ENCODE results near the gene UPK1A.

UPK1A gene

DNA sequence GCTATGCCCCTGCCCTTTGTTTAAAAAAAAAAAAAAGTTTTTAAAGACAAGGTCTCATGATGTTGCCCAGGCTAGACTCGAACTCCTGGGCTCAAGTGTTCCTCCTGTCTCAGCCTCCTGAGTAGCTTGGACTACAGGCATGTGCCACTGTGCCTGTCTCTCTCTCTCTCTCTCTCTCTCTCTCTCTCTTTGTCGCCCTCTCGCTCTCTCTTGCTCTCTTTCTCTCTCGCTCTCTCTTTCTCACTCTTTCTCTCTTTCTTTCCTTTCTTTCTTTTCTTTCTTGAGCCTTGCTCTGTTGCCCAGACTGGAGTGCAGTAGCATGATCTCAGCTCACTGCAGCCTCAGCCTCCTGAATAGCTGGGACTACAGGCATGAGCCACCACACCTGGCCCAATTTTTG is 10.7 kb upstream of the UPK1A start:
- no peaks in the 10 kb centered on the region for H3K27me3 ChIP-seq (ENCODE audit: low read depth)
- no peaks in the 10 kb centered on the region for H3K9me3 ChIP-seq
- H3K4me1 ChIP-seq: no peaks in the 10 kb centered on the region
- H3K4me3 ChIP-seq: no peak overlapping the region
- peaks cover 68% of the 10 kb centered on the region for H3K36me3 ChIP-seq (replicated peaks)
- in situ Hi-C loops (cut with MboI; ENCODE audit: low sequenced_read_pairs): no loop called here
- no peak for DNase-seq (ENCODE audit: low spot score in 2 of 2)

DNA sequence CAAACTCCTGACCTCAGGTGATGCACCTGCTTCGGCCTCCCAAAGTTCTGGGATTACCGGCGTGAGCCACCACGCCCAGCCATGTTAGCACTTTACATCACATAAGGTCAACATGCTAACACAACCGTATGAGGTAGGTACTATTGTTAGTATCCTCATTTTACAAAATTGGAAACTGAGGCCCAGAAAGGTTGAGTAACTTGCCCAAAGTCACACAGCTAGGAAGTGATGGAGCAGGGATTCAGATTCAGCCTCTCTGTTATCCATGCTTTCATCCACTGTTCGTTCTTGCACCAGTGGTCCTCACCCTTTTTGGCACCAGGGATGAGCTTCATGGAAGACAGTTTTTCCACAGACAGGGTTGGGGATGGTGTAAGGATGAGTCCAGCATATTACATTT is 9.6 kb upstream of the UPK1A start:
- H3K27me3 ChIP-seq (ENCODE audit: low read depth): no peaks in the 10 kb centered on the region
- no peaks in the 10 kb centered on the region for H3K9me3 ChIP-seq
- no peaks in the 10 kb centered on the region for H3K4me1 ChIP-seq
- H3K36me3 ChIP-seq (replicated peaks): peaks cover 57% of the 10 kb centered on the region
- H3K4me3 ChIP-seq: no peak overlapping the region
- DNase-seq (ENCODE audit: low spot score in 2 of 2): no peak
- in situ Hi-C loops (cut with MboI; ENCODE audit: low sequenced_read_pairs): no loop called here

DNA sequence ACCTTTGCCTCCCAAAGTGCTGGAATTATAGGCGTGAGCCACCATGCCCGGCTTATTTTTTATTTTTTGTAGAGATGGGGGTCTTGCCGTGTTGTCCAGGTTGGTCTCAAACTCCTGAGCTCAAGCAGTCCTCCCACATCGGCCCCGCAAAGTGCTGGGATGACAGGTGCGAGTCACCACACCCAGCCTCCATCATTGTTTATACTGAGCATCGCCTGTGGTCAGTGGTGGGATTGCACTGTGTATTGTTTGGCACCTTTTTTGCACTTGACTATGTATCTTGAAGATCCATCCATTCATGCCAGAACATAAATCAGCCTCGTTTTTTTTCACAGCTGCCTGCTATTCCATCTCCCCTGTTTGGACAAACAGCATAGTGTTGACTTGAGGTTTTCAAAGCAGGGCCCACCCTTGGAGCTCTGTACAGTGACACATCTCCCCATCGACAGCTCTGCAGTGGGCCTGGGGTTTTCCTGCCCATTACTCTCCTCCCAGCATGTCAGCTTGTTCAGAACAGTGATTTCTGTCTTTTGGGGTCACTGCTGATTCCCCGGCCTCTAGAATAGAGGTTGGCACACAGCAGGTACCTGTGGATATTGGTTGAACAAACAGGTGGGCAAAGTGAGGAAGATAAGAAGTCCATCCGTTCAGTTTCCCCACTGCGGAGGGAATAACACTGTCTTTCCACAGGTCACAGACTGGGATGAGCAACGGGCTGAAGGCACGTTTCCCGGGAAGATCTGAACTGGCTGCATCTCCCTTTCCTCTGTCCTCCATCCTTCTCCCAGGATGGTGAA is 8.2 kb upstream of the UPK1A start:
- Histone ChIP-seq H3K4me1 (no peaks in the 10 kb centered on the region), H3K9me3 (no peaks in the 10 kb centered on the region), H3K36me3 (replicated peaks) (peaks cover 50% of the 10 kb centered on the region), H3K4me3 (no peak overlapping the region), H3K27me3 (ENCODE audit: low read depth) (no peaks in the 10 kb centered on the region)
- in situ Hi-C loops (cut with MboI; ENCODE audit: low sequenced_read_pairs): no loop called here
- DNase-seq (ENCODE audit: low spot score in 2 of 2): no peak

DNA sequence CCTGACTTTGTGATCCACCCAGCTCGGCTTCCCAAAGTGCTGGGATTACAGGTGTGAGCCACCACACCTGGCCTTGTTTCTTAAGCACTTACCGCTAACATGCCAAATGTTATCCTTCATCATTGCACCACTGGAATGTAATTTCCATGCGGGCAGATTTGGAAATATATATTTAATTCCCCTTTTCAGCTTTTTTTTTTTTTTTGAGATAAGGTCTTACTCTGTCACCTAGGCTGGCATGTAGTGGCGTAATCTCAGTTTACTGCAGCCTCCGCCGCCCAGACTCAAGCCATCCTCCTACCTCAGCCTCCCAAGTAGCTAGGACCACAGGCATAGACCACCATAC is 4.3 kb upstream of the UPK1A start:
- no peak for DNase-seq (ENCODE audit: low spot score in 2 of 2)
- H3K36me3 ChIP-seq (replicated peaks): peaks cover 15% of the 10 kb centered on the region
- no peak overlapping the region for H3K4me3 ChIP-seq
- H3K27me3 ChIP-seq (ENCODE audit: low read depth): no peaks in the 10 kb centered on the region
- H3K9me3 ChIP-seq: no peaks in the 10 kb centered on the region
- in situ Hi-C loops (cut with MboI; ENCODE audit: low sequenced_read_pairs): no loop called here
- peaks cover 4% of the 10 kb centered on the region for H3K4me1 ChIP-seq

DNA sequence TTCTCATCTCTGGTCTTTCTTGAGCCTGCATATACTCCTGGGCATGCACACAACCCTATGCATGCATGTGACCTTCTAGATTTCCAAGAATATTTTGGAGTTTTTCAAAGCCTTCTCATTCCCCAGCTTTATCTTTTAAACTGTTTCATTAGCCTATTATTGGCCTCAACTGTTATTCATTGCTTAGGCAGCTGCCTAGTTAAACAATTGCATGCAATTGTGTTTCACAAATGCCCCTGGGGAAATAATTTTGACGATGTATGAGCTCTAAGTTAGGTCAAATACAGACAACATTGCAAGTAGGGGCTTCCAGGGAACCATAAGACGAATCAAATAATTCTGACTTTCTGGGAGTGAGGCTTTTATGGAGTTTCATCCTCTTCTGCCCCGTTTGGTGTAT is 2.3 kb upstream of the UPK1A start:
- Histone ChIP-seq H3K9me3 (no peaks in the 10 kb centered on the region), H3K4me1 (peaks cover 4% of the 10 kb centered on the region), H3K36me3 (replicated peaks) (no peaks in the 10 kb centered on the region), H3K4me3 (no peak overlapping the region), H3K27me3 (ENCODE audit: low read depth) (0 out of 2 replicates have a peak, but pooled peaks cover 1% of the 10 kb centered on the region)
- DNase-seq (ENCODE audit: low spot score in 2 of 2): no peak
- in situ Hi-C loops (cut with MboI; ENCODE audit: low sequenced_read_pairs): no loop called here

DNA sequence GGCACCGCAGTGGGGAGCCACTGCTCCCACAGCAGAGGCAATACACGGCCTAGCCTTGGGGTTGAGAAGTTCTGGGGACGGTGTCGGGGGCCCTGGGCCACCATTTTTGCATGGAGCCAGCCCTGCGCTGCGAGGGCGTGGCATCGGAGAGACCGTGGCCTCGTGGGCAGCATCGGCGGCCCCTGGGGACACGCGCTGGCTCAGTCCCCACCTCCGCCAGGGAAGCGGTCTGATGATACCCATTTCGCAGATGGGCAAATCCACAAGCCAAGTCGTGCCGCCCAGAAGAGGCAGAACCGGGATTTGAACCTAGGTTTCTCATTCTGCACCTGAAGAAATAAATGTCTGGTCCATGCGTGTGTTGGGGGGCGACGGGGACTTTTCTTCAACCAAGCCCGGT is 1.2 kb upstream of the UPK1A start:
- Histone ChIP-seq H3K9me3 (no peaks in the 10 kb centered on the region), H3K4me3 (no peak overlapping the region), H3K4me1 (peaks cover 4% of the 10 kb centered on the region), H3K36me3 (replicated peaks) (no peaks in the 10 kb centered on the region), H3K27me3 (ENCODE audit: low read depth) (peaks cover 9% of the 10 kb centered on the region; the same call in 1 of the 2 replicates)
- in situ Hi-C loops (cut with MboI; ENCODE audit: low sequenced_read_pairs): no loop called here
- DNase-seq (ENCODE audit: low spot score in 2 of 2): no peak

DNA sequence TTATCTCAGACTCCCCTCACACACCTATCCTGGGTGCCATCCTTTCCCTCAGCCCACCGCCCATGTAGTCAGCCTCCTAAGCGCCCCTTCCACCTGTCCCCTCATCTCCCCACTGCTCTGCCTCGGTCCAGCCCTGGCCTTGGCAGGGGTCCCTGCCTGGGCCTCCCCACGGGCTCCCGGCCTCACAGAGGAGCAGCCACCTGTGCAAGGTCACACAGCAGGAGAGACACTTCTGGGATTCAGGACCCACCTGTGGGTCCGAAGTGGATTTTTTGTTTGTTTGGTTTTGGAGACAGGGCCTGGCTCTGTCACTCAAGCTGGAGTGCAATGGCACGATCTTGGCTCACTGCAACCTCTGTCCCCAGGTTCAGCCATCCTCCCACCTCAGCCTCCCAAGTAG is 713 bp upstream of the UPK1A start:
- in situ Hi-C loops (cut with MboI; ENCODE audit: low sequenced_read_pairs): no loop called here

DNA sequence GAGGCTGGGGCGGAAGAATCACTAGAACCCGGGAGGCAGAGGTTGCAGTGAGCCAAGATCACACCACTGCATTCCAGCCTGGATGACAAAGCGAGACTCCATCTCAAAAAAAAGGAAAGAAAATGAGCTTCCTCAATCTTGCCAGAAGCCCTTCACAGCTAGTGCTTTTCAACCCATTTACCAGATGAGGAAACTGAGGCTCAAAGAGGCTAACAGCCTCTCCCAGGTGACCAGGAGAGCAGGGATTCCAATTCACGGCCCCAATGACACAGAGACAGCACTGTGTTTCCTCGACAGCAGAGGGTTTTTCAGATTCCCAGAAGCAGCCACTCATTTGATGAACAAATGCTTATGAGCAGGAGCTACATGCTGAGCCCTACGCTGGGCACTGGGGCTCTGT is 3.2 kb downstream of the UPK1A start:
- H3K27me3 ChIP-seq (ENCODE audit: low read depth): peaks cover 21% of the 10 kb centered on the region; the same call in 1 of the 2 replicates
- in situ Hi-C loops (cut with MboI; ENCODE audit: low sequenced_read_pairs): no loop called here
- DNase-seq (ENCODE audit: low spot score in 2 of 2): no peak
- no peak overlapping the region for H3K4me3 ChIP-seq
- no peaks in the 10 kb centered on the region for H3K36me3 ChIP-seq (replicated peaks)
- no peaks in the 10 kb centered on the region for H3K9me3 ChIP-seq
- 0 out of 2 replicates have a peak, but pooled peaks cover 2% of the 10 kb centered on the region for H3K4me1 ChIP-seq

More for the DNA sequence above, 713 bp upstream of the UPK1A start:
- H3K4me3 ChIP-seq: no peak overlapping the region
- H3K27me3 ChIP-seq (ENCODE audit: low read depth): peaks cover 9% of the 10 kb centered on the region; the same call in 1 of the 2 replicates
- peaks cover 4% of the 10 kb centered on the region for H3K4me1 ChIP-seq
- H3K9me3 ChIP-seq: no peaks in the 10 kb centered on the region
- H3K36me3 ChIP-seq (replicated peaks): no peaks in the 10 kb centered on the region
- DNase-seq (ENCODE audit: low spot score in 2 of 2): no peak

DNA sequence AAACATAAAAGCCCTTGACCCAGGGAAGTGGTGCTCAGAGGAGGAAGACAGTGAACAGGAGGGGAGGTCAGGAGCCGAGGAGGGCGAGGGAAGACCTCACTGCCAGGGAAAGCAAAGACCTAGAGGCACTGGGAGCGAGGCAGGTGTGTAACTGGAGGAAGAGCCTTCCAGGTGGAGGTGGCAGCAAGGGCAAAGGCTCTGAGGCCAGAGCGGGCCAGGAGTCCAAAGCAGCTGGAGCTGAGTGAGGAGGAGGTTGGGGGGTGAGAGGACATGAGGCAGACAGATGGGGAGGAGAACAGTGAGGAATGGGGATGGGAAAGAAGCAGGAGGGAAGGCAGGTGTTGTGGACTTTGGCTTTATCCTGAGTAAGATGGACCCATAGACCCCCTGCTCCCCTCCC is 3.7 kb downstream of the UPK1A start:
- Histone ChIP-seq H3K27me3 (ENCODE audit: low read depth) (peaks cover 21% of the 10 kb centered on the region; the same call in 1 of the 2 replicates), H3K4me1 (0 out of 2 replicates have a peak, but pooled peaks cover 2% of the 10 kb centered on the region), H3K4me3 (no peak overlapping the region), H3K36me3 (replicated peaks) (no peaks in the 10 kb centered on the region), H3K9me3 (no peaks in the 10 kb centered on the region)
- no peak for DNase-seq (ENCODE audit: low spot score in 2 of 2)
- in situ Hi-C loops (cut with MboI; ENCODE audit: low sequenced_read_pairs): no loop called here

DNA sequence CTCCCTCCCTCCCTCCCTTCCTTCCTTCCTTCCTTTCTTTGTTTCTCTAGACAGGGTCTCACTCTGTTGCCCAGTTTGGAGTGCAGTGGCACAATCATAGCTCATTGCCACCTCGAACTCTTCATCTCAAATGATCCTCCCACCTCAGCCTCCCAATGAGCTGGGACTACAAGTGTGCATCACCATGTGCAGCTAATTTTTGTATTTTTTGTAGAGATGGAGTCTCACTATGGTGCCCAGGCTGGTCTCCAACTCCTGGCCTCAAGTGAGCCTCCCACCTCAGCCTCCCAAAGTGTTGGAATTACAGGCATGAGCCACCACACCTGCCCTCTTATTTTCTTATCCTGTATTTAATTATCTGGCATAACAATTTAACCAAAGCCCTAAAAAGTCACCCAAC is 4.4 kb downstream of the UPK1A start:
- H3K4me3 ChIP-seq: no peak overlapping the region
- H3K4me1 ChIP-seq: 0 out of 2 replicates have a peak, but pooled peaks cover 2% of the 10 kb centered on the region
- no peaks in the 10 kb centered on the region for H3K36me3 ChIP-seq (replicated peaks)
- DNase-seq (ENCODE audit: low spot score in 2 of 2): no peak
- H3K9me3 ChIP-seq: no peaks in the 10 kb centered on the region
- peaks cover 21% of the 10 kb centered on the region; the same call in 1 of the 2 replicates for H3K27me3 ChIP-seq (ENCODE audit: low read depth)
- in situ Hi-C loops (cut with MboI; ENCODE audit: low sequenced_read_pairs): no loop called here

DNA sequence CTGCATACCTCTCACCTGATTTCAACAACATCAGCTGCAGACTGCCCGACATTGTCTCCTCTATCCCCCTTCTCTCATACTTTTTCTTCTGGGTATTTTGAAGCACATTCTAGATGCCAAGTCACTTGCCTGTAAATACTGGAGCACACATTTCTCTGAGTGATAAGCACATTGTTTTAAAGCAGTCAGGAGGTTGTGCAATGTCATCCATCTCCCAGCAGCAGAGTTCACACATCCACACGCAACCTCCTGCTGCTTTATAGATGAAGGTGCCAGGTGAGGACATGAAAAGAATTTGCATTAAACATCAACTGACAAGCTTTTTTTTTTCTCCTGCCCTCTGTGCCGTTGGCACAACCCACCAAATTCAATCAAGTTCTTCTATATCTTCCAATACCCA is 5.5 kb downstream of the UPK1A start:
- Histone ChIP-seq H3K4me3 (no peak overlapping the region), H3K36me3 (replicated peaks) (no peaks in the 10 kb centered on the region), H3K9me3 (no peaks in the 10 kb centered on the region), H3K27me3 (ENCODE audit: low read depth) (peaks cover 21% of the 10 kb centered on the region; the same call in 1 of the 2 replicates), H3K4me1 (0 out of 2 replicates have a peak, but pooled peaks cover 2% of the 10 kb centered on the region)
- no peak for DNase-seq (ENCODE audit: low spot score in 2 of 2)
- in situ Hi-C loops (cut with MboI; ENCODE audit: low sequenced_read_pairs): no loop called here

DNA sequence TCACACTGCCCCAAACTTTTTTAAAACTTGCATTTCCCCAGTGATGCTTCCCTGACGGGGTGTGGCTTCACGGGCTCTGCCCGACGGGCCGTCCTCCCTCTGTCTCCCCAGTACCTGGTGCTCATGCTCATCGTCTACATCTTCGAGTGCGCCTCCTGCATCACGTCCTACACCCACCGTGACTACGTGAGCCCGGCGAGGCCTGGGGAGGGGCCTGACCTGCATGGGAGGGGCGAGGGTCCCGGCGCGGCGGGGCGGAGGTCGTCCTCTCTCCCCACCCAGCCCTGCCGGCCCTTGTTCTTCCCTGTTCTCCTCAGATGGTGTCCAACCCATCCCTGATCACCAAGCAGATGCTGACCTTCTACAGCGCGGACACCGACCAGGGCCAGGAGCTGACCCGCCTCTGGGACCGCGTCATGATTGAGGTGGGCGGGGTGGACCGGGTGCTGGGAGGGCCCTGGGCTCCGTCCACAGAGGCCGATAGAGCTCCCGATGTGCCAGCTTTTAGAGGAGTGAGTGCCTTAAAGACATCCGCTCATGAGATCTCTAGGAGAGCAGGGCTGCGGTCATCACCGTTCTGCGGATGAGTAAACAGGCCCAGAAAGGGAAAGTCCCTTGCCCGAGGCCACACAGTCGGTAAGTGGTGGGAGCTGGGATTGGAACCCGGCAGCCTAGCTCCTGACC is 6.9 kb downstream of the UPK1A start:
- peak; percentile 15 to 70 for DNase-seq (ENCODE audit: low spot score in 2 of 2)
- in situ Hi-C loops (cut with MboI; ENCODE audit: low sequenced_read_pairs): no loop called here
- peak overlapping the region; percentile 31 for H3K4me3 ChIP-seq
- 0 out of 2 replicates have a peak, but pooled peaks cover 2% of the 10 kb centered on the region for H3K4me1 ChIP-seq
- H3K9me3 ChIP-seq: no peaks in the 10 kb centered on the region
- peaks cover 21% of the 10 kb centered on the region; the same call in 1 of the 2 replicates for H3K27me3 ChIP-seq (ENCODE audit: low read depth)
- H3K36me3 ChIP-seq (replicated peaks): no peaks in the 10 kb centered on the region

DNA sequence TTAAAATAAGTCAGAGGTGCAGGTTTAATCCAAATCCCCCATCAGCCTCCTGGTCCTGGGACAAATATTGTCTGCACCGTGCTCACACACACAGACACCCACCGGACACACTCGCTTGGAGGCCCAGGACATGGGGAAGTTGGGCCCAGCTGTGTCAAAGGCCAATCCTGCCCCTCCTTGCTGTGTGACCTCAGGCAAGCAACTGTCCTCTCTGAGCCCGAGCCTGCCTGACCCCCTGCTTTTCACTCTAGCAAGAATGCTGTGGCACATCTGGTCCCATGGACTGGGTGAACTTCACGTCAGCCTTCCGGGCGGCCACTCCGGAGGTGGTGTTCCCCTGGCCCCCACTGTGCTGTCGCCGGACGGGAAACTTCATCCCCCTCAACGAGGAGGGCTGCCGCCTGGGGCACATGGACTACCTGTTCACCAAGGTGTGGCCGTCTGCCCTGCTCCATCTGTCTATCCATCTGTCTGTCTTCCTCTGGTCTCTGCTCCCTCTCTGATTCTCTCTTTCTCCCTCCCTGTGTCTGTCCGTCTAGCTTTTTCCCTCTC is 9.3 kb downstream of the UPK1A start:
- H3K27me3 ChIP-seq (ENCODE audit: low read depth): peaks cover 12% of the 10 kb centered on the region; the same call in 1 of the 2 replicates
- no peaks in the 10 kb centered on the region for H3K36me3 ChIP-seq (replicated peaks)
- DNase-seq (ENCODE audit: low spot score in 2 of 2): no peak
- H3K9me3 ChIP-seq: no peaks in the 10 kb centered on the region
- H3K4me1 ChIP-seq: 0 out of 2 replicates have a peak, but pooled peaks cover 2% of the 10 kb centered on the region
- no peak overlapping the region for H3K4me3 ChIP-seq
- in situ Hi-C loops (cut with MboI; ENCODE audit: low sequenced_read_pairs): no loop called here

DNA sequence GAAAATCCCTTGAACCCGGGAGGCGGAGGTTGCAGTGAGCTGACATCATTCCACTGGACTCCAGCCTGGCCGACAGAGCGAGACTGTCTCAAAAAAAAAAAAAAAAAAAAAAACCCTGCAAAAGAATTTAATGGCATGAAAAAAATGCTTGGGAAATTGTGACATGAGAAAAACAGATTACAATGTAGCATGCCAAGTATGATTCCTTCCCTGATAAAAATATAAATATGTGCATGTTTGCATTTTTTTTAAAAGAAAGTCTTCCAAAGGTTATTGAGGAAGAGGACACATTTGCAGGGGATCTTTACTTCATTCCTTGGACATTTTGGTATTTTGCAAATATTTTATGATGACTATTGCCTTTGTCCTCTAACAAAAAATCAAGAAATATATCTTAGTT is 23.5 kb downstream of the UPK1A start:
- H3K4me3 ChIP-seq: no peak overlapping the region
- no peak for DNase-seq (ENCODE audit: low spot score in 2 of 2)
- no peaks in the 10 kb centered on the region for H3K27me3 ChIP-seq (ENCODE audit: low read depth)
- H3K9me3 ChIP-seq: no peaks in the 10 kb centered on the region
- no peaks in the 10 kb centered on the region for H3K36me3 ChIP-seq (replicated peaks)
- in situ Hi-C loops (cut with MboI; ENCODE audit: low sequenced_read_pairs): no loop called here
- no peaks in the 10 kb centered on the region for H3K4me1 ChIP-seq
